ENCODE data around the gene C8B.

The C8B gene

GRCh38 chr1:56927171-56927570 lies 38.6 kb downstream of the C8B start:
- DNase-seq (ENCODE audit: low read depth): no peak
- H3K4me3 ChIP-seq (ENCODE audit: low read length): no peak overlapping the region
- TF ChIP-seq, protein P1, sequence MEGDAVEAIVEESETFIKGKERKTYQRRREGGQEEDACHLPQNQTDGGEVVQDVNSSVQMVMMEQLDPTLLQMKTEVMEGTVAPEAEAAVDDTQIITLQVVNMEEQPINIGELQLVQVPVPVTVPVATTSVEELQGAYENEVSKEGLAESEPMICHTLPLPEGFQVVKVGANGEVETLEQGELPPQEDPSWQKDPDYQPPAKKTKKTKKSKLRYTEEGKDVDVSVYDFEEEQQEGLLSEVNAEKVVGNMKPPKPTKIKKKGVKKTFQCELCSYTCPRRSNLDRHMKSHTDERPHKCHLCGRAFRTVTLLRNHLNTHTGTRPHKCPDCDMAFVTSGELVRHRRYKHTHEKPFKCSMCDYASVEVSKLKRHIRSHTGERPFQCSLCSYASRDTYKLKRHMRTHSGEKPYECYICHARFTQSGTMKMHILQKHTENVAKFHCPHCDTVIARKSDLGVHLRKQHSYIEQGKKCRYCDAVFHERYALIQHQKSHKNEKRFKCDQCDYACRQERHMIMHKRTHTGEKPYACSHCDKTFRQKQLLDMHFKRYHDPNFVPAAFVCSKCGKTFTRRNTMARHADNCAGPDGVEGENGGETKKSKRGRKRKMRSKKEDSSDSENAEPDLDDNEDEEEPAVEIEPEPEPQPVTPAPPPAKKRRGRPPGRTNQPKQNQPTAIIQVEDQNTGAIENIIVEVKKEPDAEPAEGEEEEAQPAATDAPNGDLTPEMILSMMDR (conservative IDR thresholded peaks at IDR 0.05; ENCODE audit: low read depth, low read length): no peak

- H3K4me3 ChIP-seq (ENCODE audit: low read length): no peak overlapping the region
- TF ChIP-seq, protein P1 (conservative IDR thresholded peaks at IDR 0.05; ENCODE audit: low read depth, low read length): no peak
- DNase-seq (ENCODE audit: low read depth): no peak
Measured at GRCh38 chr1:56925193-56925592, 40.6 kb downstream of the C8B start.

DNA sequence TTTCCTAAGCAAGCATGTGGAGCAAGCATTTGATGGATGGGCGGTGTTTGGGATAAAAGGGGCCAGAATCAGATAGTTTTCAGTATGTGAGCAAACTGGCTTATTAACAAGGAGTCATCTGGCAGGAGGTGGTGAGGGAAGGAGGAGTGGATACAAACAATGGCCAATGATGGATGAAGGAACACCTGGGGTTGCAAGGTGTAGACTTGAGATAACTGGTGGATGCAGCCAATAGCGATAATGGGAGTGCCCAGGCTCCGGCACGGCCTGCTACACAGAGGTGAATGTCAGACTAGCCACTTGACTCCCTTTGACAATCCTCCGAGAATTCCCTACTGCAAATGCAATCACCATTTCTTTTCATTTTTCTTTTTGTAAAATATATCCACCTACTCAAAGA lies 41.7 kb downstream of the C8B start:
- TF ChIP-seq, protein P1 (conservative IDR thresholded peaks at IDR 0.05; ENCODE audit: low read depth, low read length): no peak
- H3K4me3 ChIP-seq (ENCODE audit: low read length): no peak overlapping the region
- no peak for DNase-seq (ENCODE audit: low read depth)

DNA sequence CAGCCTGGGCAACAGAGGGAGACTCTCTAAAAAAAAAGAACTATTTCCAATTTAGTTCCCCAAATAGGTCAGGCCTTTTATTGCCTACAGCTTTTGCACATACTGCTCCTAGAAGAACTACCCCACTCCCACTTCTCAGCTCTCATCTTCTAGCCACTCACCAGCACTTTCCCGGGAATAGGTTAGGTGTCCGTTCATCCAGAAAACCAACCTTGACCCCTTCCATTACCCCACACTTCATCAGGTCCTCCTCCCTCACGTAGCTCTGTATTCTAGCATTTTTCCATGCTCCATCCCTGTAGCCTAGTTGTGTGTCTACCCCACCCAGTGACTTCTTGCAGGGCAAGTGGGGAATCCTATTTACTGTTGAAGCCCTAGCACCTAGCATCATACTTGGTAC lies 42.6 kb downstream of the C8B start:
- TF ChIP-seq, protein P1 (conservative IDR thresholded peaks at IDR 0.05; ENCODE audit: low read depth, low read length): no peak
- H3K4me3 ChIP-seq (ENCODE audit: low read length): no peak overlapping the region
- no peak for DNase-seq (ENCODE audit: low read depth)

DNA sequence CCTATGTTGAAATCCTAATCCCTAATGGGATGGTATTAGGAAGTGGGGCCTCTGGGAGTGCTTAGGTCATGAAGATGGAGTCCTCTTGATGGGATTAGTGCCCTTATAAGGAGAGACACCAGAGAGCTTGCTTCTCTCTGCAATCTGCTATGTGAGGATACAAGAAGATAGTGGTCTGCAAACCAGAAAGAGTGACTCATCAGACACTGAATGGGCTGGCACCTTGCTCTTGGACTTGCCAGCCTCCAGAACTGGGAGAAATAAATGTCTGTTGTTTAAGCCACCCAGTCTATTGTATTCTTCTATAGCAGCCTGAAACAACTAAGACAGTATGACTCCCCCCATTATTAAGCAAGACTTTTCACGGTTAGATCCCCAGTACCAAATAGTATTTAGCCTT lies 43.3 kb downstream of the C8B start:
- no peak for DNase-seq (ENCODE audit: low read depth)
- H3K4me3 ChIP-seq (ENCODE audit: low read length): no peak overlapping the region
- TF ChIP-seq, protein P1 (conservative IDR thresholded peaks at IDR 0.05; ENCODE audit: low read depth, low read length): no peak

DNA sequence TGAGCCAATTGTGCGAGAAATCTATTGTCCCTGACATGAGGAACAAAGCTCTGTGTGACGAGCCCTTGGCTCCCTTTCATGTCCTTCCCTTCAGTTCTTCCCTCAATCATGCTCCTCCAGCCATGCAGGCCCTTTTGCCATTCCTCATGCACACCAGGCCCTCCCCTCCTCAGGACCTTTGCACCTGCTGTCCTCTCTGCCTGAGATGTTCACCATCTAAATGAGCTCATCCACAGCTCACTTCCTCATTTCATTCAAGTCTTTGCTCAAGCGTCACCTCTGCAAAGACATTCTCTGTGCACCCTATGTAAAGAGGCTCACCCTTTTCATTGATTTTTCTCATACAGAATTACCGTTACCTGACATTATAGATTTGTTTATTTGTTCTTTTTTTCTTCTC lies 43.7 kb downstream of the C8B start:
- no peak overlapping the region for H3K4me3 ChIP-seq (ENCODE audit: low read length)
- no peak for DNase-seq (ENCODE audit: low read depth)
- TF ChIP-seq, protein P1 (conservative IDR thresholded peaks at IDR 0.05; ENCODE audit: low read depth, low read length): no peak

DNA sequence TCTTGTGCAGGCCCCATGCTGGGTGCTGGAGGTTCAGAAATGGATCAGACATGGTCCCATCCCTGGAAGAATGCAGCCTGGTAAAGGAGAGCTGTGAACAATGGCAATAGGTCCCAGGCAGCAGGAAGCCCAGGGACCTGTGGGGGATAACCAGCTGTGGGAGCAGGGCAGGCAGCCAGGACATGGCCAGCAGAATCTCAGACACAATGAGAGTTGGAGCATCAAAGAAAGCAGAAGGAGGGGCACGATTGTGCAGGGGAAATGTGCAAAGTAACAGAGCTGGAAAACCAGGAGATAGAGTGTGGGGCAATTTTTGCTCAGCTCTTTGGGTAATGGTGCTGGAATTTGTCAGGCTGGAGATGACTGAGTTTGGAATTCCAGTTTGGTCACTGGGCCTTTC lies 44.3 kb downstream of the C8B start:
- TF ChIP-seq, protein P1 (conservative IDR thresholded peaks at IDR 0.05; ENCODE audit: low read depth, low read length): no peak

More for the DNA sequence above, 44.3 kb downstream of the C8B start:
- no peak overlapping the region for H3K4me3 ChIP-seq (ENCODE audit: low read length)
- no peak for DNase-seq (ENCODE audit: low read depth)
